GM23338 (cell line): ENCODE measurements around the gene TMEM131L. TPM values are rescaled to one million over a fixed set of nuclear protein-coding genes. Genes with fewer than 3 reads are reported as not detected.

Experiments used
- ATAC-seq: fragments of 200-7000 bp; cut with Tn5 transposase; 3 replicates; pipeline ENCODE4 v1.9.1; 2020
- DNase-seq: peaks from one replicate; pipeline ENCODE4 v3.0.0-alpha.2; 2015; ENCODE audit warnings: low spot score
- H2AFZ ChIP-seq: fragments of 200-600 bp; sonication (generic); 2 replicates; pipeline ENCODE4 v1.8.0; 2016; ENCODE audit warnings: antibody characterized with exemption, mild to moderate bottlenecking, moderate library complexity
- H3F3A ChIP-seq: fragments of 200-600 bp; sonication (generic); replicated peaks from 2 replicates; pipeline ENCODE4 v1.8.0; 2017; ENCODE audit warnings: antibody characterized with exemption, mixed run types, low read depth
- H3K27ac ChIP-seq: fragments of 200-600 bp; sonication (generic); 2 replicates; pipeline ENCODE4 v1.6.1; 2016; ENCODE audit warnings: low read depth
- H3K27me3 ChIP-seq: fragments of 200-600 bp; sonication (generic); 2 replicates; pipeline ENCODE4 v1.8.0; 2016; ENCODE audit warnings: mild to moderate bottlenecking, mixed run types, moderate library complexity; ENCODE audit not compliant: insufficient read depth
- H3K36me3 ChIP-seq: fragments of 200-600 bp; sonication (generic); 2 replicates; pipeline ENCODE4 v1.8.0; 2016; ENCODE audit warnings: mild to moderate bottlenecking; ENCODE audit not compliant: insufficient read depth
- H3K4me1 ChIP-seq: fragments of 200-600 bp; sonication (generic); 2 replicates; pipeline ENCODE4 v1.8.0; 2016; ENCODE audit warnings: mild to moderate bottlenecking, moderate library complexity; ENCODE audit not compliant: insufficient read depth
- H3K4me2 ChIP-seq: fragments of 200-600 bp; sonication (generic); 2 replicates; pipeline ENCODE4 v1.7.1; 2017; ENCODE audit warnings: mixed run types
- H3K4me3 ChIP-seq: fragments of 200-600 bp; sonication (generic); 2 replicates; pipeline ENCODE4 v1.6.1; 2016; ENCODE audit warnings: mixed run types
- H3K79me2 ChIP-seq: fragments of 200-600 bp; sonication (generic); replicated peaks from 2 replicates; pipeline ENCODE4 v1.8.0; 2017; ENCODE audit warnings: mild to moderate bottlenecking; ENCODE audit not compliant: insufficient read depth
- H3K9me2 ChIP-seq: fragments of 200-600 bp; sonication (generic); 2 replicates; pipeline ENCODE4 v1.8.0; 2017; ENCODE audit not compliant: insufficient read depth
- H4K20me1 ChIP-seq: fragments of 200-600 bp; sonication (generic); replicated peaks from 2 replicates; pipeline ENCODE4 v1.8.0; 2017; ENCODE audit warnings: mild to moderate bottlenecking; ENCODE audit not compliant: insufficient read depth
- H3K27ac Mint-ChIP-seq: 2 replicates; pipeline ENCODE4 v1.8.0; 2020; ENCODE audit warnings: inconsistent platforms, mild to moderate bottlenecking, moderate library complexity, mixed read lengths
- H3K27me3 Mint-ChIP-seq: 3 replicates; pipeline ENCODE4 v1.8.0; 2022; ENCODE audit warnings: low read depth, mild to moderate bottlenecking, moderate library complexity, mixed read lengths, inconsistent platforms; ENCODE audit not compliant: insufficient read depth, poor library complexity
- H3K36me3 Mint-ChIP-seq: 3 replicates; pipeline ENCODE4 v1.8.0; 2021; ENCODE audit warnings: low read depth, mild to moderate bottlenecking, inconsistent platforms, moderate library complexity, mixed read lengths
- H3K4me1 Mint-ChIP-seq: 3 replicates; pipeline ENCODE4 v1.8.0; 2020; ENCODE audit warnings: mild to moderate bottlenecking, inconsistent platforms, mixed read lengths
- H3K4me3 Mint-ChIP-seq: 3 replicates; pipeline ENCODE4 v1.8.0; 2021; ENCODE audit warnings: moderate library complexity, mild to moderate bottlenecking, inconsistent platforms, mixed read lengths
- H3K9me3 Mint-ChIP-seq: 3 replicates; pipeline ENCODE4 v1.8.0; 2020; ENCODE audit warnings: moderate library complexity, mild to moderate bottlenecking, inconsistent platforms, mixed read lengths
- CTCF ChIP-seq, 2 experiments: fragments of 200-600 bp in 1 of 2; sonication (generic) in 1 of 2; conservative IDR thresholded peaks; 2 replicates each; pipeline versions ENCODE4 v1.5.1 to v1.6.1; 2016 to 2017; ENCODE audit warnings: antibody characterized with exemption in 2 of 2, low read depth in 2 of 2, mild to moderate bottlenecking in 2 of 2, moderate library complexity in 1 of 2
- ETS1 ChIP-seq: IDR thresholded peaks from 2 replicates; pipeline ENCODE4 v1.6.1; 2016; ENCODE audit warnings: antibody characterized with exemption
- NANOG ChIP-seq: IDR thresholded peaks from 2 replicates; pipeline ENCODE4 v1.6.1; 2016; ENCODE audit warnings: antibody characterized with exemption, borderline replicate concordance
- ZNF462 ChIP-seq: fragments of 250-450 bp; sonication (Bioruptor Pico); IDR thresholded peaks from 2 replicates; pipeline ENCODE4 v1.5.0; 2020; ENCODE audit warnings: mild to moderate bottlenecking, moderate library complexity
- polyA plus RNA-seq: library from polyadenylated mRNA; unstranded; fragments of >200 nt; fragmentation: Nextera tagmentation; extraction: Ambion mirVana; gene quantifications from 2 replicates; pipeline ENCODE4 v1.2.1, GENCODE V29; 2016
- total RNA-seq: library from RNA; depleted of rRNA; stranded (reverse); fragments of >200 nt; shearing (Covaris generic); gene quantifications from 2 replicates; pipeline ENCODE4 v1.2.3, GENCODE V29; 2014

The TMEM131L gene
- total and polyA plus RNA-seq, 2 experiments from 2014 or later, result 11.1 to 32.2 TPM

GRCh38 chr4:153577053-153577452 lies 110.9 kb downstream of the TMEM131L start (continued):
- no peak for TF ChIP-seq ZNF462
- TF ChIP-seq ETS1, result no peak

- peaks cover 11% of the 10 kb centered on the region for H3K4me1 Mint-ChIP-seq
- DNase-seq, result no peak
- H3K27ac Mint-ChIP-seq, result 0 out of 2 replicates have a peak overlapping the region, but pooled peaks have one; percentile 44
These were observed 113.2 kb downstream of the TMEM131L start for GRCh38 chr4:153579410-153579809.

More at GRCh38 chr4:153579410-153579809, 113.2 kb downstream of the TMEM131L start:
- Mint-ChIP-seq H3K27me3 (peaks cover 3% of the 10 kb centered on the region), H3K9me3 (no peaks in the 10 kb centered on the region), H3K36me3 (peaks cover 7% of the 10 kb centered on the region; the same call in 2 of the 3 replicates), H3K4me3 (no peak overlapping the region)
- Histone ChIP-seq H3K27ac (no peak overlapping the region), H3K79me2 (no peaks in the 10 kb centered on the region; the same call in none of the 2 replicates), H3K9me2 (no peaks in the 10 kb centered on the region), H3K27me3 (no peaks in the 10 kb centered on the region), H3K4me1 (no peaks in the 10 kb centered on the region), H3K36me3 (no peaks in the 10 kb centered on the region), H2AFZ (no peak overlapping the region), H4K20me1 (no peaks in the 10 kb centered on the region), H3F3A (no peaks in the 10 kb centered on the region), H3K4me3 (no peak overlapping the region), H3K4me2 (no peak overlapping the region)
- no peak; the same call in 2 of the 3 replicates for ATAC-seq
- no peak for TF ChIP-seq NANOG
- TF ChIP-seq ZNF462, result no peak
- no peak for TF ChIP-seq CTCF (conservative IDR thresholded peaks at IDR 0.05; ENCODE audit: low read depth in 2 of 2)
